Dendritic cell treated with granulocyte-macrophage colony-stimulating factor and Interleukin-4, amounts not matched to agents 40 ng/mL and 50 ng/mL, for 4 days (primary cell): ENCODE measurements around the gene DDX3X.
"Not testable (repeated sequence)": the region's sequence is repeated elsewhere in the genome, so short reads cannot be mapped to it uniquely, and the experiment has no call there.

Experiments used
- H3K27ac Mint-ChIP-seq: one replicate; pipeline ENCODE4 v1.8.0; 2022; ENCODE audit warnings: mild to moderate bottlenecking, mixed read lengths
- H3K27me3 Mint-ChIP-seq: one replicate; pipeline ENCODE4 v1.8.0; 2022; ENCODE audit warnings: mild to moderate bottlenecking, mixed read lengths
- H3K36me3 Mint-ChIP-seq: one replicate; pipeline ENCODE4 v1.8.0; 2022; ENCODE audit warnings: low read depth, mixed read lengths
- H3K4me1 Mint-ChIP-seq: one replicate; pipeline ENCODE4 v1.8.0; 2022; ENCODE audit warnings: low read depth, mixed read lengths
- H3K4me3 Mint-ChIP-seq: one replicate; pipeline ENCODE4 v1.8.0; 2022; ENCODE audit warnings: mild to moderate bottlenecking, moderate library complexity, mixed read lengths
- H3K9me3 Mint-ChIP-seq: one replicate; pipeline ENCODE4 v1.8.0; 2022; ENCODE audit warnings: mixed read lengths
- intact Hi-C: fragments of 100-400 bp; cut with micrococcal nuclease; formaldehyde crosslinking; loops from one replicate; pipeline ENCODE4 v1.15.0; 2022

Gene DDX3X

GRCh38 chrX:41314204-41314603 is 19.8 kb upstream of the DDX3X start:
- Mint-ChIP-seq H3K4me1 (no peaks in the 10 kb centered on the region), H3K27me3 (no peaks in the 10 kb centered on the region), H3K27ac (no peak overlapping the region), H3K9me3 (no peaks in the 10 kb centered on the region), H3K36me3 (no peaks in the 10 kb centered on the region), H3K4me3 (no peak overlapping the region)
- intact Hi-C loops = no loop called here

DNA sequence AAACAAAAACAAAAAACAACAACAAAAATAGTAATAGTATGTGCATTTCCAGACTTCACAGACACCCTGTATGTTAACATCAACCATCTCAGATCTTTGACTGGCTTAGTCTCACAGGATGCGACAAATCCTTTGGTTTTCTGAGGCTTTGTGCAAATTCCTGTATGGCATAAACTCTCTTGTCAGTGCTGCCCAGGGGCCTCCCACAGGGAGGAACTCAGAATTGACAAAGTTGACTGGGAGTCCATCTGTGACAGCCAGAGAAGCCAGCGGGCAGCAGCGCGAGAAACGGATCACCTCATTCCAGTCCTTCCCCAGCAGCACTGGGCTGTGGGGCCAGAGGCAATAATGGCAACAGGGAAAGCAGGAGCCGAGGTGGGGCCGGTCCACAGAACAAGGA is 19.1 kb upstream of the DDX3X start:
- H3K4me3 Mint-ChIP-seq = no peak overlapping the region
- no peak overlapping the region for H3K27ac Mint-ChIP-seq
- H3K36me3 Mint-ChIP-seq = no peaks in the 10 kb centered on the region
- H3K9me3 Mint-ChIP-seq = no peaks in the 10 kb centered on the region
- intact Hi-C loops = no loop called here
- no peaks in the 10 kb centered on the region for H3K4me1 Mint-ChIP-seq
- H3K27me3 Mint-ChIP-seq = no peaks in the 10 kb centered on the region

DNA sequence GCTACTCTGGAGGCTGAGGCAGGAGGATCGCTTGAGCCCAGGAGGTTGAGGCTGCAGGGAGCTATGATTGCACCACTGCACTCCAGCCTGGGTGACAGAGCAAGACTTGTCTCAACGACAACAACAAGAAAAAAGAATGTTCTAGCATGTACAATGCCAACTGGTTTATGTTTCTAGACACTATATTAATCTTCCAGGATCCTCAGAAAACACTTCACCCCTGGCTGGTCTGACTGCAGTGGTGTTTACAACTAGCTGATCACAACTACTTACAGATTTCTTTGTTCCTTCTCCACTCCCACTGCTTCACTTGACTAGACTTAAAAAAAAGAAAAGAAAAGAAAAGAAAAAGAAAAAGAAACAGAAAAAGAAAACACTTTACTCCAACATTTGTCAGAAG is 17.7 kb upstream of the DDX3X start:
- H3K4me3 Mint-ChIP-seq, H3K27ac Mint-ChIP-seq, intact Hi-C loops, H3K27me3 Mint-ChIP-seq, H3K4me1 Mint-ChIP-seq, H3K9me3 Mint-ChIP-seq, H3K36me3 Mint-ChIP-seq: not testable (repeated sequence)

DNA sequence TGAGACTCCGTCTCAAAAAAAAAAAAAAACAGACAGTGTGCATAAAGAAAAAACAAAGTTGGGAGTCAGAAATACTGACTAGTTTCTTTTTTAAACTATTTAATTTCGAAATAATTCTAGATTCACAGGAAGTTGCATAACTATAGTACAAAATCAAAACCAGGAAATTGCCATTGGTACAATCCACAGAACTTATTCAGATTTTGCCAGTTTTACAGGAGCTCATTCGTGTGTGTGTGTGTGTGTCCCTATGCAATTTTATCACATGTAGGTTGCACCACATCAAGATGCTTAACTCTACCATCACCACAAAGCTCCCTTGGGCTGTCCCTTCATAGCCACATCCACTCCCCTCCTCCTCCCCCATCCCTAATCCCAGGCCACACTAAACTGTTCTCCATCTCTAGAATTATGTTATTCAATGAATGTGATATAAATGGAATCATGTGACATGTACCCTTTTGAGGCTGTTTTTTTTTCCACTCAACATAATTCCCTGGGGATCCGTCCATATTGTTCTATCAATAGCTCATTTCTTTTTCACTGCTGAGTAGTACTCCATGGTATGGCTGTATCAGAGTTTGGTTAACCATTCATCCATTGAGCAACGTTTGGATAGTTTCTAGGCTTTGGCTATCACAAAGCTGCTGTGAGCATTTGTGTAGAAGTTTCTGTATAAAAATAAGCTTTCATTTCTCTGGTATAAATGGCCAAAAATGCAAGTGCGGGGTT is 16.3 kb upstream of the DDX3X start:
- H3K9me3 Mint-ChIP-seq = no peaks in the 10 kb centered on the region
- no peaks in the 10 kb centered on the region for H3K36me3 Mint-ChIP-seq
- no peaks in the 10 kb centered on the region for H3K27me3 Mint-ChIP-seq
- no peak overlapping the region for H3K4me3 Mint-ChIP-seq
- H3K27ac Mint-ChIP-seq = peak overlapping the region; percentile 32
- intact Hi-C loops = no loop called here
- H3K4me1 Mint-ChIP-seq = peaks cover under 1% of the 10 kb centered on the region

DNA sequence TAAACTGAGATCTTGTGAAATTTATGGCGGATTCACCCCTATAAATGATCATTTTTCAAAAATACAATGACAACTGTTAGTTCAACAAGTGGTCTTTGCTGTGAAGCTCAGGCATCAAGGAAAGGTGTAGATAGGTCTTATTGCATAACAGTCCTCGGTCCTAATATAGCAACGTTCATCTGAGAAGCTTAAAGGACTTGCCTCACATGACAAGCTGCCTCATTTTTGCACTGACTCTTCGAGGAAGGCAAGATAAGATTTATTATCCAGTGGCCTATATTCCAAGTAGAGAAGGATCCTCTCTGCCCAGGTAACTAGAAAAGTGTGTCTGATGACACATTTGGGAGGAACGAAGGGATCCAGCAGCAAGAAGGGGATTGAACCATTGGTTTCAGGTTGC is 13.6 kb upstream of the DDX3X start:
- Mint-ChIP-seq H3K4me3 (no peak overlapping the region), H3K4me1 (peaks cover 10% of the 10 kb centered on the region), H3K27ac (no peak overlapping the region), H3K27me3 (no peaks in the 10 kb centered on the region), H3K9me3 (no peaks in the 10 kb centered on the region), H3K36me3 (no peaks in the 10 kb centered on the region)
- intact Hi-C loops = no loop called here

GRCh38 chrX:41322821-41323603 is 10.9 kb upstream of the DDX3X start:
- Mint-ChIP-seq H3K27me3 (no peaks in the 10 kb centered on the region), H3K27ac (peak overlapping the region; percentile 12), H3K4me1 (peaks cover 10% of the 10 kb centered on the region), H3K36me3 (no peaks in the 10 kb centered on the region), H3K9me3 (no peaks in the 10 kb centered on the region), H3K4me3 (no peak overlapping the region)
- intact Hi-C loops = no loop called here

GRCh38 chrX:41326431-41326830 is 7.5 kb upstream of the DDX3X start:
- H3K4me3 Mint-ChIP-seq = no peak overlapping the region
- intact Hi-C loops = no loop called here
- H3K4me1 Mint-ChIP-seq = peaks cover 10% of the 10 kb centered on the region
- H3K9me3 Mint-ChIP-seq = no peaks in the 10 kb centered on the region
- H3K27me3 Mint-ChIP-seq = no peaks in the 10 kb centered on the region
- H3K36me3 Mint-ChIP-seq = no peaks in the 10 kb centered on the region
- H3K27ac Mint-ChIP-seq = no peak overlapping the region

- H3K27ac Mint-ChIP-seq = no peak overlapping the region
- H3K4me3 Mint-ChIP-seq = no peak overlapping the region
- no peaks in the 10 kb centered on the region for H3K9me3 Mint-ChIP-seq
- H3K36me3 Mint-ChIP-seq = no peaks in the 10 kb centered on the region
- intact Hi-C loops = no loop called here
- H3K4me1 Mint-ChIP-seq = peaks cover 10% of the 10 kb centered on the region
- H3K27me3 Mint-ChIP-seq = no peaks in the 10 kb centered on the region
Measured at GRCh38 chrX:41327341-41327740, 6.6 kb upstream of the DDX3X start.

DNA sequence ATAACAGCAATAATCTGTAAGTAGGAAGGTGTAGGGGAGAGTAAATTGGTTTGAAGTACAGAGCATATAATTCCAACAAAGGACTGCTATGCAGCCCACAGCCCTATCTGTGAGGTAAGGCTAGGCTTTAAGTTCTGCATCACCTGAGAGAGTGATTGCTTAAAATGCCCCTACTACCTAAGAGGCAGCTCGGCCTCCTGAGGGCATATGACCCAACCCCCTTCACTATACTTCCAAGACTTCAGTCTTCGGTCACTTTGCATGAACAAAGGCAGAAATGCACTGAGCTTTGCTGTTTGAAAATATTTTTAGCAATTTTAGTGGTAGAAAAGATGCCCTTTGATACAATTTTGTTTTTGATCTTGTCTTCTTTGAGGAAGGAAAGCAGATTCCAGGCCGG is 4.9 kb upstream of the DDX3X start:
- Mint-ChIP-seq H3K4me1 (no peaks in the 10 kb centered on the region), H3K4me3 (no peak overlapping the region), H3K27me3 (no peaks in the 10 kb centered on the region), H3K9me3 (no peaks in the 10 kb centered on the region), H3K27ac (no peak overlapping the region), H3K36me3 (peaks cover 15% of the 10 kb centered on the region)
- intact Hi-C loops = no loop called here

- no peaks in the 10 kb centered on the region for H3K4me1 Mint-ChIP-seq
- peaks cover 35% of the 10 kb centered on the region for H3K36me3 Mint-ChIP-seq
- H3K27ac Mint-ChIP-seq = peak overlapping the region; percentile 99
- no peaks in the 10 kb centered on the region for H3K27me3 Mint-ChIP-seq
- intact Hi-C loops = loop anchor here (5.0 kb wide), 1 partner anchor 110 kb away; no protein-coding TSS in a partner anchor
- H3K4me3 Mint-ChIP-seq = peak overlapping the region; percentile 89
- no peaks in the 10 kb centered on the region for H3K9me3 Mint-ChIP-seq
Measured at GRCh38 chrX:41332005-41332404, 2.0 kb upstream of the DDX3X start.

GRCh38 chrX:41332408-41333002 is 1.5 kb upstream of the DDX3X start:
- Mint-ChIP-seq H3K4me3 (peak overlapping the region; percentile 89), H3K27ac (peak overlapping the region; percentile 99), H3K4me1 (no peaks in the 10 kb centered on the region), H3K9me3 (no peaks in the 10 kb centered on the region), H3K27me3 (no peaks in the 10 kb centered on the region), H3K36me3 (peaks cover 39% of the 10 kb centered on the region)
- intact Hi-C loops = loop anchor here (5.0 kb wide), 1 partner anchor 110 kb away; no protein-coding TSS in a partner anchor

GRCh38 chrX:41333003-41333743 is 789 bp upstream of the DDX3X start:
- Mint-ChIP-seq H3K36me3 (peaks cover 46% of the 10 kb centered on the region), H3K4me1 (no peaks in the 10 kb centered on the region), H3K4me3 (peak overlapping the region; percentile 89), H3K27me3 (no peaks in the 10 kb centered on the region), H3K9me3 (no peaks in the 10 kb centered on the region), H3K27ac (peak overlapping the region; percentile 99)
- intact Hi-C loops = loop anchor here (5.0 kb wide), 1 partner anchor 109 kb away; no protein-coding TSS in a partner anchor

DNA sequence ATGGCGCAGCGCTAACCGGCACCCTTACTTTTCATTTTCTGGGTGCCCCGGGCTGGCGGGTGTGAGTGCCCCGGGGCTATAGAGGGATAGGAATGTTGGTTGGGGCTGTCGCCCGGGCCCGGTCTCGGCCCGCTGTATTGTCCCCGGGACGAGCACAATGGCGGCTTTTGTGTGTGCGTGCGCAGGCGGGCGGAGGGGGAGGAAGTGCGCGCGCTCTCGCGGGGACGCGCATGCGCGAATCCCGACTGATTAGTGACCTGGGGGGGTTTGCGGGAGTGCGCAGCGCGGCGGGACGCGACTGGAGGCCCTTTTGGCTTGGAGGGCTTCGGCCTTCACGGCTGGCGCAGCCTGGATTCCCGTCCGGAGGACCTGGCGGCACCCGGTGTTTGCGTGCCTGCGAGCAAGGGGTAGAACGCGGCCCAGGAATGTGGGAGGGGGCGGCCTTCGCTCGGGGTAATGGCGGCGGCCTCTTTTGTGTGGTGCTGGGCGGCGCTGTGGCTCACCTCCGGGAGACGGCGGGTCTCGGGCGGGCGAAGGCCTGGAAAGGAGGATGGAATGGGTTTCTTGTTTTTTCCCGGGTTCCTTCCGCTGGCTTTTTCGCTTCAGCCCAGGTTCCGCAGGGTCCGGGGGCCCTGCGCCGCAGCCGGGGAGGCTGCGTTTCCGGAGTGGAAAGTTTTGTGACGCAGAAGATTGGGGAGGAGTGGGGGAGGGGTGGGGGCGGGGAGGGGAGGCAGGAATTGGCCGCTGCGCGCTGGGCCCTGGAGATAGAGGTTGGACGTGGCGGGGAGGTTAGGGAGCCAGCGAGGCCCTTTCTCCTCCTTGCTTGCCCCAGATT is 618 bp downstream of the DDX3X start:
- Mint-ChIP-seq H3K27ac (peak overlapping the region; percentile 99), H3K27me3 (no peaks in the 10 kb centered on the region), H3K4me3 (peak overlapping the region; percentile 89), H3K36me3 (peaks cover 60% of the 10 kb centered on the region), H3K9me3 (no peaks in the 10 kb centered on the region), H3K4me1 (peaks cover 6% of the 10 kb centered on the region)
- intact Hi-C loops = loop anchor here (5.0 kb wide), 1 partner anchor 108 kb away; no protein-coding TSS in a partner anchor
